CD4-positive, alpha-beta T cell treated with Interleukin-17A for 1 hour (primary cell): Measurements from ENCODE around the gene GDA.

Experiments used
- DNase-seq: peaks from one replicate; pipeline ENCODE4 v3.0.0-alpha.2; 2020

GDA gene

GRCh38 chr9:72151104-72151503, 1.9 kb downstream of the GDA start:
- no peak for DNase-seq

GRCh38 chr9:72154468-72155285, 5.4 kb downstream of the GDA start:
- no peak for DNase-seq

GRCh38 chr9:72155301-72155700, 6.1 kb downstream of the GDA start:
- DNase-seq = no peak

GRCh38 chr9:72156586-72156985, 7.3 kb downstream of the GDA start:
- DNase-seq = no peak

- DNase-seq = no peak
Observed at GRCh38 chr9:72158680-72159079, 9.4 kb downstream of the GDA start.

GRCh38 chr9:72160446-72161123, 11.3 kb downstream of the GDA start:
- no peak for DNase-seq

- DNase-seq = no peak
Observed at GRCh38 chr9:72165326-72165725, 16.1 kb downstream of the GDA start.

GRCh38 chr9:72165821-72166547, 16.7 kb downstream of the GDA start:
- DNase-seq = no peak

GRCh38 chr9:72168075-72168474, 18.8 kb downstream of the GDA start:
- DNase-seq = no peak

- DNase-seq = no peak
Observed at GRCh38 chr9:72169178-72169577, 19.9 kb downstream of the GDA start.

- no peak for DNase-seq
Observed at GRCh38 chr9:72173080-72173479, 23.8 kb downstream of the GDA start.

GRCh38 chr9:72185561-72185960, 36.3 kb downstream of the GDA start:
- no peak for DNase-seq

GRCh38 chr9:72187121-72187695, 38.0 kb downstream of the GDA start:
- DNase-seq = no peak

- DNase-seq = no peak
Observed at GRCh38 chr9:72188232-72188631, 39.0 kb downstream of the GDA start.

- no peak for DNase-seq
Observed at GRCh38 chr9:72193478-72193881, 44.2 kb downstream of the GDA start.

- no peak for DNase-seq
Observed at GRCh38 chr9:72199238-72199637, 50.0 kb downstream of the GDA start.

- no peak for DNase-seq
Observed at GRCh38 chr9:72200452-72200851, 51.2 kb downstream of the GDA start.

- no peak for DNase-seq
Observed at GRCh38 chr9:72202009-72202408, 52.8 kb downstream of the GDA start.

- no peak for DNase-seq
Observed at GRCh38 chr9:72203205-72203803, 54.1 kb downstream of the GDA start.

GRCh38 chr9:72204062-72204461, 54.8 kb downstream of the GDA start:
- no peak for DNase-seq

- DNase-seq = no peak
Observed at GRCh38 chr9:72205513-72205912, 56.3 kb downstream of the GDA start.

- no peak for DNase-seq
Observed at GRCh38 chr9:72207278-72207677, 58.0 kb downstream of the GDA start.

GRCh38 chr9:72210522-72210921, 61.3 kb downstream of the GDA start:
- no peak for DNase-seq
